ENCODE data around the gene MYH11.
A peak's percentile ranks its signal among the peaks of the same experiment; 100 is the strongest.

DNA sequence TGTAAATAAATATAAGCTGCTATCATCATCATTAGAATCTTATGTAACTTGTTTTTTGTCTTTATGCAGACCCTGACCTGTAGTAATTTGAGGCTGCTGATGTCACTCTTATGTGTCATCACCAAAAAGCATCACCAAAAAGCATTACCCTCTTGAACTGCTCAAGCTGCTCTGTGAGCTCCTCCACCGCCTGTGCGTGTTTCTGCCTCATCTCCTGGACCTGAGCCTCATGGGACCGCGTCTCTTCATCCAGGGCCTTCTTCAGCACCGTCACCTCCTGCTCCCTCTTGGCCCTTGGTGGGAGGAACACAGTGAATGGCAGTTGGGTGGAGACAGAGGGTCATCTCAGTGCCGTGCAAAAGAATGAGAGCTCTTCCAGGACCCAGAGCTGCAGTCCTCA is 124.4 kb downstream of the MYH11 start:
- TF ChIP-seq, protein P1, sequence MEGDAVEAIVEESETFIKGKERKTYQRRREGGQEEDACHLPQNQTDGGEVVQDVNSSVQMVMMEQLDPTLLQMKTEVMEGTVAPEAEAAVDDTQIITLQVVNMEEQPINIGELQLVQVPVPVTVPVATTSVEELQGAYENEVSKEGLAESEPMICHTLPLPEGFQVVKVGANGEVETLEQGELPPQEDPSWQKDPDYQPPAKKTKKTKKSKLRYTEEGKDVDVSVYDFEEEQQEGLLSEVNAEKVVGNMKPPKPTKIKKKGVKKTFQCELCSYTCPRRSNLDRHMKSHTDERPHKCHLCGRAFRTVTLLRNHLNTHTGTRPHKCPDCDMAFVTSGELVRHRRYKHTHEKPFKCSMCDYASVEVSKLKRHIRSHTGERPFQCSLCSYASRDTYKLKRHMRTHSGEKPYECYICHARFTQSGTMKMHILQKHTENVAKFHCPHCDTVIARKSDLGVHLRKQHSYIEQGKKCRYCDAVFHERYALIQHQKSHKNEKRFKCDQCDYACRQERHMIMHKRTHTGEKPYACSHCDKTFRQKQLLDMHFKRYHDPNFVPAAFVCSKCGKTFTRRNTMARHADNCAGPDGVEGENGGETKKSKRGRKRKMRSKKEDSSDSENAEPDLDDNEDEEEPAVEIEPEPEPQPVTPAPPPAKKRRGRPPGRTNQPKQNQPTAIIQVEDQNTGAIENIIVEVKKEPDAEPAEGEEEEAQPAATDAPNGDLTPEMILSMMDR (IDR thresholded peaks at IDR 0.05 in 8 of 11, conservative IDR thresholded peaks at IDR 0.05 in 3 of 11): no peak
- TF ChIP-seq POLR2A (IDR thresholded peaks at IDR 0.05): no peak
- TF ChIP-seq POLR2AphosphoS5 (IDR thresholded peaks at IDR 0.05): peak in 1 of 3 donors; percentile 18

Data from spleen (tissue), 7 donors.